Neural cell (in vitro differentiated cells): ENCODE results near the gene MBD3.

Source experiments
- TAF1 ChIP-seq: IDR thresholded peaks from 2 replicates; pipeline ENCODE4 v1.6.1; 2012; ENCODE audit warnings: low read depth
- TF ChIP-seq, protein P1 (sequence below): fragments of 450-650 bp; IDR thresholded peaks from 2 replicates; pipeline ENCODE4 v1.5.1; 2014; ENCODE audit warnings: antibody characterized with exemption, mild to moderate bottlenecking, moderate library complexity; ENCODE audit not compliant: poor library complexity, severe bottlenecking

DNA sequence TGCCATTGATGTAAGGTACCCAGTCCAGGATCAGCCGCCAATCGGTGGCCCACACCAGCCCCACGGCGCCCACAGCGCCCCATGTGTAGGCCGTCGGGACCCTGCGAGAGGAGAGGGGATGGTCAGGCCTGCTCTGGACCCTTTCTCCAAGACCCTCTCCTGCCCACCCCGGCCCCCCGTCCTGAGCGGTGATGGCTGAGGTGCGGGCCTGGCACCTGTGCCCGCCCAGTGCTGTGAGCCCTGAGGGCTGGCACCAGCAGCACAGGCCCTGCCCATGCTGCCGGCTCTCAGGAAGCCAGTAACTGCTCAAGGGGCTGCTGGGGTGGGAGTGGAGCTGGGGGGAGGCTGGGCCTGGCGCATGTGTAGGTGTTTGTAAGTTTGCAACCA is 6.8 kb upstream of the MBD3 start:
- TF ChIP-seq, protein P1, sequence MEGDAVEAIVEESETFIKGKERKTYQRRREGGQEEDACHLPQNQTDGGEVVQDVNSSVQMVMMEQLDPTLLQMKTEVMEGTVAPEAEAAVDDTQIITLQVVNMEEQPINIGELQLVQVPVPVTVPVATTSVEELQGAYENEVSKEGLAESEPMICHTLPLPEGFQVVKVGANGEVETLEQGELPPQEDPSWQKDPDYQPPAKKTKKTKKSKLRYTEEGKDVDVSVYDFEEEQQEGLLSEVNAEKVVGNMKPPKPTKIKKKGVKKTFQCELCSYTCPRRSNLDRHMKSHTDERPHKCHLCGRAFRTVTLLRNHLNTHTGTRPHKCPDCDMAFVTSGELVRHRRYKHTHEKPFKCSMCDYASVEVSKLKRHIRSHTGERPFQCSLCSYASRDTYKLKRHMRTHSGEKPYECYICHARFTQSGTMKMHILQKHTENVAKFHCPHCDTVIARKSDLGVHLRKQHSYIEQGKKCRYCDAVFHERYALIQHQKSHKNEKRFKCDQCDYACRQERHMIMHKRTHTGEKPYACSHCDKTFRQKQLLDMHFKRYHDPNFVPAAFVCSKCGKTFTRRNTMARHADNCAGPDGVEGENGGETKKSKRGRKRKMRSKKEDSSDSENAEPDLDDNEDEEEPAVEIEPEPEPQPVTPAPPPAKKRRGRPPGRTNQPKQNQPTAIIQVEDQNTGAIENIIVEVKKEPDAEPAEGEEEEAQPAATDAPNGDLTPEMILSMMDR = no peak
- no peak for TF ChIP-seq TAF1
